HG02840 (cell line): ENCODE measurements around the gene COMMD4.
A peak's percentile ranks its signal among the peaks of the same experiment; 100 is the strongest.
"Not testable (repeated sequence)": the region's sequence is repeated elsewhere in the genome, so short reads cannot be mapped to it uniquely, and the experiment has no call there.

Experiments
- ATAC-seq: cut with Tn5 transposase; IDR thresholded peaks from one replicate; pipeline ENCODE4 v1.9.1; 2021; ENCODE audit warnings: mild to moderate bottlenecking, moderate library complexity, moderate number of reproducible peaks; ENCODE audit not compliant: unreplicated experiment, low FRiP score

Gene COMMD4

GRCh38 chr15:75329571-75329970 is 6.3 kb upstream of the COMMD4 start:
- ATAC-seq: no peak

GRCh38 chr15:75332093-75332492 is 3.8 kb upstream of the COMMD4 start:
- not testable (repeated sequence) for ATAC-seq

GRCh38 chr15:75333654-75334419 is 2.0 kb upstream of the COMMD4 start:
- ATAC-seq: not testable (repeated sequence)

- ATAC-seq: no peak
Measured at GRCh38 chr15:75335313-75335704, 554 bp upstream of the COMMD4 start.

- ATAC-seq: no peak
Measured at GRCh38 chr15:75338661-75339240, 2.9 kb downstream of the COMMD4 start.

GRCh38 chr15:75339531-75340240 is 3.8 kb downstream of the COMMD4 start:
- ATAC-seq: no peak

- no peak for ATAC-seq
Measured at GRCh38 chr15:75342221-75342620, 6.4 kb downstream of the COMMD4 start.

DNA sequence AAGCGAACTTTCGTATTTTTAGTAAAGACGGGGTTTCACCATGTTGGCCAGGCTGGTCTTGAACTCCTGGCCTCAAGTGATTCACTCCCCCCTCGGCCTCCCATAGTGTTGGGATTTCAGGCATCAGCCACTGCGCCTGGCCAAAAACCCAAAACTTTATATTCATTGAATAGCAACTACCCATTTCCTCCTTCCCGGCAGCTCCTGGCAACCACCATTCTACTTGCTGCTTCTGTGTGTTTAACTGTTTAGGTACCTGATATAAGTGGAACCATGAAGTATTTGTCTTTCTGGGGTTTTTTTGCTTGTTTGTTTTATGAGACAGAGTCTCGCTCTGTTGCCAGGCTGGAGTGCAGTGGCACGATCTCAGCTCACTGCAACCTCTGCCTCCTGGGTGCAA is 8.1 kb downstream of the COMMD4 start:
- ATAC-seq: not testable (repeated sequence)

GRCh38 chr15:75346796-75347221 is 10.9 kb downstream of the COMMD4 start, which contains the start of gene NEIL1:
Gene NEIL1 (plus strand): TSS chr15:75347039. CDS start chr15:75348906, 1,867 bp downstream.
- ATAC-seq: no peak

DNA sequence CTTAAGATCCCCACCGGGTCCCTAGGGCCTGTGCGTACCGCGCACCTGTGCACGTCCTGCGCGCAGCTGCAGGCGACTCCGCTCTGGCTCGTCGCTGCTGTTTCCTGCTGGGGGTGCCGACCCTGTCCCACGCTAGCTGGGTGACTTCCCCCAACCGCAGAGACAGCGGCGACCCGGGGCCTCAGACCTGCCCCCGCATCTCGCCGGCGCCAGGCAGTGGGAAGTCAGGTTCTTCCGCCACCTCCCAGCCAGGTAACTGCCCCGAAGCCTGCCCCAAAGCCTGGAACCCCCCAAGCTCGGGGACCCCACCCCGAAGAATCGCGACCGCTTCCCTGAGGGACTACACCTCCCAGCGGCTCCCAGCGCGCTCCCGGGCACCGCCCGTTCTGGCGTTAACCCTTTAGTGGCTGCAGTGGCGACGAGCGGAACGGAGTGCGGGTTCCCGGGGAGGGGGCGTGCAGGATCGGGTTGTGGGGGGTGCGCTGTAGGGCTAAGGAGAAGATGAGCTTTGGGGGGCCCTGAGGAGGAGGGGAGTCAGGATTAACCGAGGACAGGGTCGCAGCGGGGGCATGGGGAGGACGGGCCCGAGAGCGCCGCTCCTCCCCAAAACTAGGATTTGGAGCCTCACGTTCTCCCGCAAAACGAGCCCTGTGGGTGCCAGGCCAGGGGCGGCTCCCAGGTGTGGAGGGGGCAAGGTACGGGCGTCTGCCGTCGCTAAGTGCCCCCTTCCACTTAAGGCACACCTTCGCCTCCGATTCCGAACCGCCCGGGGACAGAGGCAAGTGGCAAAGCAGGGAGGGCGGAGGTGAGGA is 11.6 kb downstream of the COMMD4 start:
- ATAC-seq: peak; percentile 64

DNA sequence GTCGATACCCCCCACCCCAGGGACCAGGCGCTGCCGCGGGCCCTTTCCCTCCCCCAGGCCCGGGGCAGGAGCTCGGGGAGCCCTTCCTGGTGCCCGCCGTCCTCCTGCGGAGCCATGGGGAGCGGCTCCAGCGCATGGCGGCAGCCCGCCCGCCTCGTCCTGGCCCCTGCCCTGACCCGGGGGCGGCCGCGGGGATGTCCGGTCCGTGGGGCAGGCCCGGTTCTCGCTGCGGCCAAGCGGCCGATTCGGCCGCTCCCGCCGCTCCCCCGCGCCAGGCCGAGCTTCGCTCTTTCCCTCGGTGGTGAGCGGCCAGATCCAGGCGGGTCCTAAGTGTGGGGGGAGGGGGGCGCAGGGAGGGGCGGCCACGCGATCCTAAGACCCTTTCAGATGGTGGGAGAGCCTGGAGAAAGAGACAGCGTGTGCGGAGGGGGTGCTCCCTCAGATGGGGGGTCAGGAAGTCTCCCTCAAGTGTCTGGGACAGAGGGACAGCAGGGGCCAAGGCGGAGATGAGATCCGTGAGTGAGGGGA is 12.2 kb downstream of the COMMD4 start:
- ATAC-seq: no peak

GRCh38 chr15:75348562-75349350 is 12.9 kb downstream of the COMMD4 start:
- no peak for ATAC-seq

DNA sequence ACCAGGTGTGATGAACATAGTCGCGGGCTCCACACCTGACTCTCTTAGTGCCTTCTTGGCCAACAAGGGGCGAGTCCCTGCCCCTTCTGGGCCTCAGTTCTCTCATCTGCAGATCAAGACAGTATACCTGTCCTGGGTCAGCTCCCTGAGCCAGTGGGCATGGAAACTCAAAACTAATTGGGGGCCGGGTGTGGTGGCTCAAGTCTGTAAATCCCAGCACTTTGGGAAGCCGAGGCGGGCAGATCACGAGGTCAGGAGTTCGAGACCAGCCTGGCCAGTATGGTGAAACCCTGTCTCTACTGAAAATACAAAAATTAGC is 13.4 kb downstream of the COMMD4 start:
- ATAC-seq: not testable (repeated sequence)

GRCh38 chr15:75349851-75350588 is 14.2 kb downstream of the COMMD4 start:
- no peak for ATAC-seq

DNA sequence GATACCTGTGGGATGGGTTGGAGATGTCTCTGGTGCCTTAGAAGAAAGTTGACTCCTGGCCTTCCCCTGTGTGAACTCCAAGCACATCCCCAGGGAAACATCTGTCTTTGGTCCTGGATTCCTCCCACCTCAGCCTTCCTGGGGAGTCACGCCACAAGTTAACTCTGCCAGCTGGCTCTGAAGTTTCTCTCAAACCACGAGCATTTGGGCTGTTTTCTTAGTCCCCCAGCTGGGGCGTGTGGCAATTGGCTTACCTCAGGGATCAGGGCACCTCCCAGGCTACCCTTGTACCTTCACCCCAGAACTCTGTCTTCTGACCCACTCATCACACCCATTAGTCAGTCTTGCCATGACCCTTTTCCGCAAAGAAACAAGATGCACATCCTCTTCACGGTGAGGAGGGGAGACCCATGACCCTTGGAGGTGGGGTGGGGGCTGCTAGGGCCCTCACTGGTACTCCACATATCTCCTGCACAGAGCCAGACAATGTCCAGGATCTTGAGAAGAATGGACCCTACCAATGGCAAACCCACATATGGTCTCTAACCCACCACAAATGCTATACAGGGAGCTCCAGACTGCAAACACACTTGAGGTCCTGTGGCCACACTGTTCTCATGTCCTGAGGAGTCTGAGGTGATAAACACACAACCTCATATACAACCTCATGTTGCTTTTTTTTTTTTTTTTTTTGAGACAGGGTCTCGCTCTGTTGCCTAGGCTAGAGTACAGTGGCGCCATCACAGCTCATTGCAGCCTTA is 14.9 kb downstream of the COMMD4 start:
- ATAC-seq: no peak

- no peak for ATAC-seq
Measured at GRCh38 chr15:75352186-75353080, 16.6 kb downstream of the COMMD4 start.

GRCh38 chr15:75353604-75354003 is 17.7 kb downstream of the COMMD4 start:
- no peak for ATAC-seq
